HEK293 (cell line): ENCODE measurements around the gene ALOX5.

Source experiments
- CTCF ChIA-PET: fragments of 350-600 bp; formaldehyde crosslinking; extraction: SDS; loops from one replicate; lab custom pipeline; 2021; ENCODE audit warnings: antibody characterized with exemption; lab: Yijun Ruan, JAX
- POLR2A ChIA-PET: fragments of 300-600 bp; formaldehyde crosslinking; extraction: SDS; loops from one replicate; lab custom pipeline; 2020; ENCODE audit warnings: antibody characterized with exemption, inconsistent platforms; lab: Yijun Ruan, JAX
- H3K27ac ChIP-seq: fragments of 200-500 bp; sonication (Bioruptor generic); 2 replicates; pipeline ENCODE4 v1.5.1; 2014; ENCODE audit warnings: low read depth, low read length, control low read depth, inconsistent platforms; ENCODE audit errors: extremely low read depth
- H3K36me3 ChIP-seq, 2 experiments: fragments of 200-500 bp in 1 of 2; sonication (Bioruptor generic) in 1 of 2; 1 replicate in 1 of 2; 2 replicates in 1 of 2; pipeline ENCODE4 v1.5.1; 2014 to 2017; ENCODE audit warnings: inconsistent platforms in 2 of 2, low read length in 2 of 2; ENCODE audit not compliant: control insufficient read depth in 2 of 2, insufficient read depth in 1 of 2
- H3K4me1 ChIP-seq: fragments of 200-500 bp; sonication (Bioruptor generic); 2 replicates; pipeline ENCODE4 v1.5.1; 2014; ENCODE audit warnings: mild to moderate bottlenecking, low read length, inconsistent platforms; ENCODE audit not compliant: control insufficient read depth, insufficient read depth
- H3K4me3 ChIP-seq: 2 replicates; pipeline ENCODE4 v1.5.1; 2011; ENCODE audit warnings: low read depth, mild to moderate bottlenecking, control low read depth, low read length, moderate library complexity
- H3K9me3 ChIP-seq: fragments of 200-500 bp; sonication (Bioruptor generic); 2 replicates; pipeline ENCODE4 v1.5.1; 2014; ENCODE audit warnings: low read depth, low read length, inconsistent platforms; ENCODE audit not compliant: control insufficient read depth, insufficient read depth
- PRDM1 ChIP-seq: fragments of 450-650 bp; formaldehyde crosslinking; IDR thresholded peaks from 2 replicates; pipeline ENCODE4; 2016; ENCODE audit warnings: missing biosample characterization, missing genetic modification characterization
- TCF7L2 ChIP-seq: IDR thresholded peaks from 2 replicates; pipeline ENCODE4 v1.6.1; 2011; ENCODE audit warnings: low read depth, mild to moderate bottlenecking, inconsistent platforms, low read length, moderate library complexity, borderline replicate concordance
- TRIM28 ChIP-seq: IDR thresholded peaks from 2 replicates; pipeline ENCODE4 v1.6.1; 2011; ENCODE audit warnings: low read length, control low read depth, borderline replicate concordance
- ZBTB21 ChIP-seq: fragments of 450-650 bp; formaldehyde crosslinking; IDR thresholded peaks from 2 replicates; pipeline ENCODE4 v1.5.1; 2017; ENCODE audit warnings: missing biosample characterization, missing genetic modification characterization
- ZFP3 ChIP-seq: fragments of 450-650 bp; formaldehyde crosslinking; IDR thresholded peaks from 2 replicates; pipeline ENCODE4 v1.5.1; 2016; ENCODE audit warnings: low read depth, missing biosample characterization, missing genetic modification characterization
- ZNF121 ChIP-seq: fragments of 450-650 bp; formaldehyde crosslinking; IDR thresholded peaks from 2 replicates; pipeline ENCODE4 v1.5.1; 2016; ENCODE audit warnings: missing biosample characterization, missing genetic modification characterization
- ZNF140 ChIP-seq: fragments of 450-650 bp; formaldehyde crosslinking; IDR thresholded peaks from 2 replicates; pipeline ENCODE4 v1.5.1; 2016; ENCODE audit warnings: missing biosample characterization, missing genetic modification characterization
- ZNF248 ChIP-seq: fragments of 450-650 bp; formaldehyde crosslinking; IDR thresholded peaks from 2 replicates; pipeline ENCODE4 v1.5.1; 2017; ENCODE audit warnings: missing biosample characterization, missing genetic modification characterization
- ZNF341 ChIP-seq: fragments of 450-650 bp; formaldehyde crosslinking; IDR thresholded peaks from 2 replicates; pipeline ENCODE4; 2016; ENCODE audit warnings: low read depth, missing biosample characterization, missing genetic modification characterization
- ZNF394 ChIP-seq: fragments of 450-650 bp; formaldehyde crosslinking; IDR thresholded peaks from 2 replicates; pipeline ENCODE4 v1.5.1; 2016; ENCODE audit warnings: missing biosample characterization, missing genetic modification characterization, mild to moderate bottlenecking, moderate library complexity, borderline replicate concordance
- ZNF433 ChIP-seq: fragments of 450-650 bp; formaldehyde crosslinking; IDR thresholded peaks from 2 replicates; pipeline ENCODE4 v1.5.1; 2016; ENCODE audit warnings: missing biosample characterization, missing genetic modification characterization, low read depth
- ZNF48 ChIP-seq: fragments of 450-650 bp; formaldehyde crosslinking; IDR thresholded peaks from 2 replicates; pipeline ENCODE4 v1.5.1; 2016; ENCODE audit warnings: missing biosample characterization, missing genetic modification characterization
- ZNF514 ChIP-seq: fragments of 450-650 bp; formaldehyde crosslinking; IDR thresholded peaks from 2 replicates; pipeline ENCODE4 v1.5.1; 2016; ENCODE audit warnings: missing biosample characterization, missing genetic modification characterization
- ZNF530 ChIP-seq: fragments of 450-650 bp; formaldehyde crosslinking; IDR thresholded peaks from 2 replicates; pipeline ENCODE4 v1.5.1; 2016; ENCODE audit warnings: low read depth, missing biosample characterization, missing genetic modification characterization
- ZNF549 ChIP-seq: fragments of 450-650 bp; IDR thresholded peaks from 2 replicates; pipeline ENCODE4 v1.5.1; 2018; ENCODE audit warnings: missing biosample characterization, missing genetic modification characterization, mild to moderate bottlenecking, inconsistent platforms, moderate library complexity
- ZNF558 ChIP-seq: fragments of 450-650 bp; formaldehyde crosslinking; IDR thresholded peaks from 2 replicates; pipeline ENCODE4 v1.5.1; 2016; ENCODE audit warnings: missing biosample characterization, missing genetic modification characterization
- ZNF596 ChIP-seq: fragments of 450-650 bp; IDR thresholded peaks from 2 replicates; pipeline ENCODE4 v1.5.0; 2018; ENCODE audit warnings: missing biosample characterization, mild to moderate bottlenecking, missing genetic modification characterization, moderate library complexity
- ZNF623 ChIP-seq: fragments of 450-650 bp; formaldehyde crosslinking; IDR thresholded peaks from 2 replicates; pipeline ENCODE4 v1.5.1; 2016; ENCODE audit warnings: missing biosample characterization, missing genetic modification characterization
- ZNF776 ChIP-seq: fragments of 450-650 bp; formaldehyde crosslinking; IDR thresholded peaks from 2 replicates; pipeline ENCODE4 v1.5.0; 2017; ENCODE audit warnings: missing biosample characterization, missing genetic modification characterization, borderline replicate concordance
- TF ChIP-seq, protein P1 (sequence below): fragments of 450-650 bp; formaldehyde crosslinking; IDR thresholded peaks from 2 replicates; pipeline ENCODE4 v1.5.1; 2016; ENCODE audit warnings: missing biosample characterization, missing genetic modification characterization
- TF ChIP-seq, protein P2 (sequence below): fragments of 450-650 bp; formaldehyde crosslinking; IDR thresholded peaks from 2 replicates; pipeline ENCODE4 v1.5.1; 2016; ENCODE audit warnings: missing biosample characterization, missing genetic modification characterization
- TF ChIP-seq, protein P3 (sequence below): fragments of 450-650 bp; formaldehyde crosslinking; IDR thresholded peaks from 2 replicates; pipeline ENCODE4 v1.5.1; 2017; ENCODE audit warnings: missing biosample characterization, mild to moderate bottlenecking, missing genetic modification characterization, moderate library complexity

ALOX5 gene

GRCh38 chr10:45378914-45379726, 5.1 kb downstream of the ALOX5 start:
- TF ChIP-seq, protein P1, sequence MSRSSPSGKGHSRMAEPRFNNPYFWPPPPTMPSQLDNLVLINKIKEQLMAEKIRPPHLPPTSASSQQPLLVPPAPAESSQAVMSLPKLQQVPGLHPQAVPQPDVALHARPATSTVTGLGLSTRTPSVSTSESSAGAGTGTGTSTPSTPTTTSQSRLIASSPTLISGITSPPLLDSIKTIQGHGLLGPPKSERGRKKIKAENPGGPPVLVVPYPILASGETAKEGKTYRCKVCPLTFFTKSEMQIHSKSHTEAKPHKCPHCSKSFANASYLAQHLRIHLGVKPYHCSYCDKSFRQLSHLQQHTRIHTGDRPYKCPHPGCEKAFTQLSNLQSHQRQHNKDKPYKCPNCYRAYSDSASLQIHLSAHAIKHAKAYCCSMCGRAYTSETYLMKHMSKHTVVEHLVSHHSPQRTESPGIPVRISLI = no peak
- no peak for TF ChIP-seq TRIM28
- no peak for TF ChIP-seq ZNF433 (tag by site-specific recombination)
- TF ChIP-seq ZNF248 (tag by site-specific recombination) = no peak
- no peak for TF ChIP-seq PRDM1
- TF ChIP-seq ZNF776 (tag by site-specific recombination) = no peak
- TF ChIP-seq, protein P2, sequence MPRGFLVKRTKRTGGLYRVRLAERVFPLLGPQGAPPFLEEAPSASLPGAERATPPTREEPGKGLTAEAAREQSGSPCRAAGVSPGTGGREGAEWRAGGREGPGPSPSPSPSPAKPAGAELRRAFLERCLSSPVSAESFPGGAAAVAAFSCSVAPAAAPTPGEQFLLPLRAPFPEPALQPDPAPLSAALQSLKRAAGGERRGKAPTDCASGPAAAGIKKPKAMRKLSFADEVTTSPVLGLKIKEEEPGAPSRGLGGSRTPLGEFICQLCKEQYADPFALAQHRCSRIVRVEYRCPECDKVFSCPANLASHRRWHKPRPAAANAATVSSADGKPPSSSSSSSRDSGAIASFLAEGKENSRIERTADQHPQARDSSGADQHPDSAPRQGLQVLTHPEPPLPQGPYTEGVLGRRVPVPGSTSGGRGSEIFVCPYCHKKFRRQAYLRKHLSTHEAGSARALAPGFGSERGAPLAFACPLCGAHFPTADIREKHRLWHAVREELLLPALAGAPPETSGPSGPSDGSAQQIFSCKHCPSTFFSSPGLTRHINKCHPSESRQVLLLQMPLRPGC = no peak
- TF ChIP-seq ZNF140 (tag by site-specific recombination) = no peak
- TF ChIP-seq ZFP3 (tag by site-specific recombination) = no peak
- TF ChIP-seq ZBTB21 = no peak
- no peak for TF ChIP-seq ZNF623 (tag by site-specific recombination)
- no peak for TF ChIP-seq ZNF549 (tag by site-specific recombination)
- TF ChIP-seq ZNF394 (tag by site-specific recombination) = no peak
- Histone ChIP-seq H3K4me1 (no peaks in the 10 kb centered on the region; the same call in 1 of the 2 replicates), H3K27ac (no peak overlapping the region), H3K4me3 (no peak overlapping the region), H3K9me3 (no peaks in the 10 kb centered on the region), H3K36me3 (peaks cover 0 to 1% of the 10 kb centered on the region in 2 experiments; a peak in 1 of 3 replicates)
- ChIA-PET CTCF (no interaction called here), POLR2A (no interaction called here)

DNA sequence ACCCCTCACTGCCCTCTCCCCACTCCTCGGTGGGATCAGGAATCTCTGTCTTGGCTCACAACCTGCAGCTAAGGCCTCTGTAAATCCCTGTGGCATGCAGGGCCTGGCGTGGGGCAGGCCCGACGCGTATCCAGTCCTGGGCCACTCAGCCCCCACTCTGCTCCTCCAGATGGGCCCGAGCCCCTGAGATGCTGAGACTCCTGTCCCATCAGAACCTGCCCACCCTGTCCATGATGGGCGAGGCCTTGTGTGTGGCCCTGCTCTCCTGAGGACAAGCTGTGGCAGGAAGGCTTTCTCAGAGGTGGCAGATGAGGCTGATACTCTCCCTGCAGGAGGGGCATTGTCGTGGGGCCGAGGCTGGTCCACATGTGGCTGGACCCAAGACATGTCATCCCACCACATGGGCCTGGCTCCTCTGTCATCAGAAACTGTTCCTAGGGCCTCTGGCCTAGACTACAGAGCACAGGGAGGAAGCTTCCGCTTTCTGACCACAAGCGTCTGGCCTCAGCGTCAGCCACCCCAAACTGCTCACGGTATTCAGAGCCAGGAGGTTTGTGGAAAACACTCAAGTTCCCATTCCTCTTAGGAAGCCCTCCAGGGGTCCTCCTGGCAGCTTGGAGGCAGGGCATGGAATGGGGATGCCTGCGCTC, 6.0 kb downstream of the ALOX5 start:
- Histone ChIP-seq H3K36me3 (peaks cover 0 to 4% of the 10 kb centered on the region in 2 experiments; a peak in 1 of 3 replicates), H3K4me3 (no peak overlapping the region), H3K9me3 (no peaks in the 10 kb centered on the region), H3K27ac (no peak overlapping the region), H3K4me1 (no peaks in the 10 kb centered on the region)
- CTCF ChIA-PET = no interaction called here
- POLR2A ChIA-PET = no interaction called here
- TF ChIP-seq ZNF530 (no peak), ZNF48 (tag by site-specific recombination) (no peak)

GRCh38 chr10:45380903-45381620, 7.0 kb downstream of the ALOX5 start:
- Histone ChIP-seq H3K4me3 (no peak overlapping the region), H3K27ac (no peak overlapping the region), H3K4me1 (no peaks in the 10 kb centered on the region), H3K9me3 (no peaks in the 10 kb centered on the region), H3K36me3 (peaks cover 0 to 11% of the 10 kb centered on the region in 2 experiments; a peak in 1 of 3 replicates)
- ChIA-PET POLR2A (no interaction called here), CTCF (no interaction called here)
- no peak for TF ChIP-seq ZNF596 (tag by site-specific recombination)
- no peak for TF ChIP-seq ZNF433 (tag by site-specific recombination)
- TF ChIP-seq ZNF558 = no peak
- TF ChIP-seq, protein P3, sequence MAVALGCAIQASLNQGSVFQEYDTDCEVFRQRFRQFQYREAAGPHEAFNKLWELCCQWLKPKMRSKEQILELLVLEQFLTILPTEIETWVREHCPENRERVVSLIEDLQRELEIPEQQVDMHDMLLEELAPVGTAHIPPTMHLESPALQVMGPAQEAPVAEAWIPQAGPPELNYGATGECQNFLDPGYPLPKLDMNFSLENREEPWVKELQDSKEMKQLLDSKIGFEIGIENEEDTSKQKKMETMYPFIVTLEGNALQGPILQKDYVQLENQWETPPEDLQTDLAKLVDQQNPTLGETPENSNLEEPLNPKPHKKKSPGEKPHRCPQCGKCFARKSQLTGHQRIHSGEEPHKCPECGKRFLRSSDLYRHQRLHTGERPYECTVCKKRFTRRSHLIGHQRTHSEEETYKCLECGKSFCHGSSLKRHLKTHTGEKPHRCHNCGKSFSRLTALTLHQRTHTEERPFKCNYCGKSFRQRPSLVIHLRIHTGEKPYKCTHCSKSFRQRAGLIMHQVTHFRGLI = no peak
- no peak for TF ChIP-seq ZNF341
- no peak for TF ChIP-seq ZNF121 (tag by site-specific recombination)
- no peak for TF ChIP-seq ZNF514 (tag by site-specific recombination)
- TF ChIP-seq ZFP3 (tag by site-specific recombination) = no peak
- TF ChIP-seq TRIM28 = no peak
- no peak for TF ChIP-seq TCF7L2
